ENCODE data around the gene COA1.
"Not testable (repeated sequence)": the region's sequence is repeated elsewhere in the genome, so short reads cannot be mapped to it uniquely, and the experiment has no call there.

The COA1 gene

GRCh38 chr7:43604251-43604650 is 125.1 kb downstream of the COA1 start:
- H3K27ac ChIP-seq (ENCODE audit: low read depth, low read length) = no peak overlapping the region
- no peak overlapping the region for H3K4me3 ChIP-seq (ENCODE audit: low read depth in 1 of 2, low read length in 2 of 2)
- no peak overlapping the region for H3K9ac ChIP-seq (ENCODE audit: low read depth in 1 of 2, low read length in 2 of 2)
- no peaks in the 10 kb centered on the region for H3K27me3 ChIP-seq (ENCODE audit: control insufficient read depth in 1 of 2, insufficient read depth in 2 of 2, low read length in 2 of 2)
- H3K36me3 ChIP-seq (ENCODE audit: control insufficient read depth in 1 of 2, insufficient read depth in 2 of 2, low read length in 2 of 2) = peaks cover 3 to 10% of the 10 kb centered on the region in 2 donors
- no peaks in the 10 kb centered on the region for H3K9me3 ChIP-seq (ENCODE audit: control insufficient read depth in 1 of 2, low read length in 2 of 2)
- H3K4me1 ChIP-seq (ENCODE audit: control insufficient read depth in 1 of 2, insufficient read depth in 2 of 2, low read length in 2 of 2) = no peaks in the 10 kb centered on the region

DNA sequence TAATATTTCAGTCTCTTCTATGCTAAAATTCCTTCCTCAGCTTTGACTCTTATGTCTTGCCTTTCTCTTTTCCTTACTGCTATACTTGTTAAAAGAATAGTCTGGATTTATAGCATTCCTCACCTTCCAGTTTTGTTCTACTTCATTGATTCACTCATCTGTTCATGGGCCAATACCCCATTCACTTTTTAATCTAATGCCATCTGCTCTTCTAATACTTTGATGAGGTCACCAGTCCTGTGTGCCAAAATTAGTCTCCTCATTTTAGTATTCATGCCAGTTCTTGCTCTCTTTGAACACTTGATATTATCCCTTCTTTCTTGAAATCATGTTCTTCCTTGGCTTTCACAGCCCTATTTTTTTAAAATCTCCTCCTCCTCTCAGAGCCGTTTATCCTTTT is 127.1 kb downstream of the COA1 start:
- Histone ChIP-seq H3K9ac (ENCODE audit: low read depth in 1 of 2, low read length in 2 of 2) (no peak overlapping the region), H3K4me1 (ENCODE audit: control insufficient read depth in 1 of 2, insufficient read depth in 2 of 2, low read length in 2 of 2) (no peaks in the 10 kb centered on the region), H3K9me3 (ENCODE audit: control insufficient read depth in 1 of 2, low read length in 2 of 2) (no peaks in the 10 kb centered on the region), H3K4me3 (ENCODE audit: low read depth in 1 of 2, low read length in 2 of 2) (no peak overlapping the region), H3K36me3 (ENCODE audit: control insufficient read depth in 1 of 2, insufficient read depth in 2 of 2, low read length in 2 of 2) (peaks cover 4 to 18% of the 10 kb centered on the region in 2 donors), H3K27me3 (ENCODE audit: control insufficient read depth in 1 of 2, insufficient read depth in 2 of 2, low read length in 2 of 2) (no peaks in the 10 kb centered on the region), H3K27ac (ENCODE audit: low read depth, low read length) (no peak overlapping the region)

DNA sequence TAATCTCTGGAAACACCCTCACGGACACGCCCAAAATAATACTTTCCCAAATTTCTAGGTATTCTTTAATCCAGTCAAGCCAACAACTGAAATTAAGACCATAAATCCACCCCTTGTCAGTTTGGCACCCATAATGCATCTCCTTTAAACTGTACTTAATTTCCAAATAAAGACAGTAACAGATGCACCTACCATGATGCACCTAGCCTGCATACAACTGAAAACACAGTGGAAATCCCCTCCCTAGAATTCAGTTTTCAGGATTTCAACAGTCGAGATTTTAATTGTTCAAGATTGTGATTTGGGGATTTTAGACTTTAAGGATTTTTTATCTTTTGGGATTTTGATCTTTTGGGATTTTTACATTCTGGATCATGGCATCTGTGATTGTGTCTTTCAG is 129.3 kb downstream of the COA1 start:
- Histone ChIP-seq H3K9me3 (ENCODE audit: control insufficient read depth in 1 of 2, low read length in 2 of 2) (no peaks in the 10 kb centered on the region), H3K27me3 (ENCODE audit: control insufficient read depth in 1 of 2, insufficient read depth in 2 of 2, low read length in 2 of 2) (no peaks in the 10 kb centered on the region), H3K4me1 (ENCODE audit: control insufficient read depth in 1 of 2, insufficient read depth in 2 of 2, low read length in 2 of 2) (no peaks in the 10 kb centered on the region), H3K9ac (ENCODE audit: low read depth in 1 of 2, low read length in 2 of 2) (no peak overlapping the region), H3K4me3 (ENCODE audit: low read depth in 1 of 2, low read length in 2 of 2) (no peak overlapping the region), H3K27ac (ENCODE audit: low read depth, low read length) (no peak overlapping the region), H3K36me3 (ENCODE audit: control insufficient read depth in 1 of 2, insufficient read depth in 2 of 2, low read length in 2 of 2) (peaks cover 4 to 27% of the 10 kb centered on the region in 2 donors)

DNA sequence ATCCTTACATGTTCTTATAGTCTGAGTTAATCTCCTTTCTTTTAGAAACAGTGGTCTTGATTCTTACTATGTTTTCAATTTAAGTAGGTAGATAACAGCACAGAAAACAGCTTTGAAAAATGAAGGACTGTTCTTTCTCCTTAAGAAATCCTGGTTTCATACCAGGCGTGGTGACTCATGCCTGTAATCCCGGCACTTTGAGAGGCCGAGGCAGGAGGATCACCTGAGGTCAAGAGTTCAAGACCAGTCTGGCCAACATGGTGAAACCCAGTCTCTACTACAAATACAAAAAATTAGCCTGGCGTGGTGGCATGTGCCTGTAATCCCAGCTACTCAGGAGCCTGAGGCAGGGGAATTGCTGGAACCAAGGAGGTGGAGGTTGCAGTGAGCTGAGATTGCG is 132.9 kb downstream of the COA1 start:
- H3K36me3 ChIP-seq (ENCODE audit: control insufficient read depth in 1 of 2, insufficient read depth in 2 of 2, low read length in 2 of 2) = peaks cover 4 to 27% of the 10 kb centered on the region in 2 donors
- not testable (repeated sequence) for H3K9ac ChIP-seq (ENCODE audit: low read depth in 1 of 2, low read length in 2 of 2); H3K4me3 ChIP-seq (ENCODE audit: low read depth in 1 of 2, low read length in 2 of 2); H3K27me3 ChIP-seq (ENCODE audit: control insufficient read depth in 1 of 2, insufficient read depth in 2 of 2, low read length in 2 of 2); H3K27ac ChIP-seq (ENCODE audit: low read depth, low read length); H3K4me1 ChIP-seq (ENCODE audit: control insufficient read depth in 1 of 2, insufficient read depth in 2 of 2, low read length in 2 of 2); H3K9me3 ChIP-seq (ENCODE audit: control insufficient read depth in 1 of 2, low read length in 2 of 2)

- Histone ChIP-seq H3K9ac (ENCODE audit: low read depth in 1 of 2, low read length in 2 of 2) (no peak overlapping the region), H3K4me3 (ENCODE audit: low read depth in 1 of 2, low read length in 2 of 2) (no peak overlapping the region), H3K36me3 (ENCODE audit: control insufficient read depth in 1 of 2, insufficient read depth in 2 of 2, low read length in 2 of 2) (peaks cover 2 to 17% of the 10 kb centered on the region in 2 donors), H3K27me3 (ENCODE audit: control insufficient read depth in 1 of 2, insufficient read depth in 2 of 2, low read length in 2 of 2) (no peaks in the 10 kb centered on the region), H3K27ac (ENCODE audit: low read depth, low read length) (no peak overlapping the region), H3K4me1 (ENCODE audit: control insufficient read depth in 1 of 2, insufficient read depth in 2 of 2, low read length in 2 of 2) (peaks cover 0 to 13% of the 10 kb centered on the region in 2 donors), H3K9me3 (ENCODE audit: control insufficient read depth in 1 of 2, low read length in 2 of 2) (no peaks in the 10 kb centered on the region)
Measured at GRCh38 chr7:43594020-43594419, 135.3 kb downstream of the COA1 start.

DNA sequence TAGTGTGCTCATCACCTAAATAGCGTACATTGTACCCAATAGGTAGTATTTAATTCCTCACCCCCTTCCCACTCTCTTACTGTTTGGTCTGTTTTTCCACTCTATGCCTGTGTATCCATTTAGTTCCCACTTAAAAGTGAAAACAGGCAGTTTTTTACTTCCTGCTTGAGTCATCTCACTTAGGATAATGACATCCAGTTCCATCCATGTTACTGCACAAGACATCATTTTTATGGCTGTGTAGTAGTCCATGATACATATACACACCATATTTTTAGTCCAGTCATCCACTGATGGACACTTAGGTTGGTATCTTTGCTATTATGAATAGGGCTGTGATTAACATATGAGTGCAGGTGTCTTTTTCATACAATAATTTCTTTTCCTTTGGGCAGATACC is 136.3 kb downstream of the COA1 start:
- Histone ChIP-seq H3K4me3 (ENCODE audit: low read depth in 1 of 2, low read length in 2 of 2) (no peak overlapping the region), H3K9me3 (ENCODE audit: control insufficient read depth in 1 of 2, low read length in 2 of 2) (no peaks in the 10 kb centered on the region), H3K4me1 (ENCODE audit: control insufficient read depth in 1 of 2, insufficient read depth in 2 of 2, low read length in 2 of 2) (peaks cover 8 to 17% of the 10 kb centered on the region in 2 donors), H3K9ac (ENCODE audit: low read depth in 1 of 2, low read length in 2 of 2) (no peak overlapping the region), H3K27ac (ENCODE audit: low read depth, low read length) (no peak overlapping the region), H3K27me3 (ENCODE audit: control insufficient read depth in 1 of 2, insufficient read depth in 2 of 2, low read length in 2 of 2) (no peaks in the 10 kb centered on the region), H3K36me3 (ENCODE audit: control insufficient read depth in 1 of 2, insufficient read depth in 2 of 2, low read length in 2 of 2) (peaks cover 0 to 11% of the 10 kb centered on the region in 2 donors)

GRCh38 chr7:43592326-43592725 is 137.0 kb downstream of the COA1 start:
- Histone ChIP-seq H3K27me3 (ENCODE audit: control insufficient read depth in 1 of 2, insufficient read depth in 2 of 2, low read length in 2 of 2) (no peaks in the 10 kb centered on the region), H3K9me3 (ENCODE audit: control insufficient read depth in 1 of 2, low read length in 2 of 2) (no peaks in the 10 kb centered on the region), H3K27ac (ENCODE audit: low read depth, low read length) (no peak overlapping the region), H3K4me1 (ENCODE audit: control insufficient read depth in 1 of 2, insufficient read depth in 2 of 2, low read length in 2 of 2) (peaks cover 8 to 18% of the 10 kb centered on the region in 2 donors), H3K9ac (ENCODE audit: low read depth in 1 of 2, low read length in 2 of 2) (no peak overlapping the region), H3K4me3 (ENCODE audit: low read depth in 1 of 2, low read length in 2 of 2) (no peak overlapping the region), H3K36me3 (ENCODE audit: control insufficient read depth in 1 of 2, insufficient read depth in 2 of 2, low read length in 2 of 2) (peaks cover 0 to 9% of the 10 kb centered on the region in 2 donors)

DNA sequence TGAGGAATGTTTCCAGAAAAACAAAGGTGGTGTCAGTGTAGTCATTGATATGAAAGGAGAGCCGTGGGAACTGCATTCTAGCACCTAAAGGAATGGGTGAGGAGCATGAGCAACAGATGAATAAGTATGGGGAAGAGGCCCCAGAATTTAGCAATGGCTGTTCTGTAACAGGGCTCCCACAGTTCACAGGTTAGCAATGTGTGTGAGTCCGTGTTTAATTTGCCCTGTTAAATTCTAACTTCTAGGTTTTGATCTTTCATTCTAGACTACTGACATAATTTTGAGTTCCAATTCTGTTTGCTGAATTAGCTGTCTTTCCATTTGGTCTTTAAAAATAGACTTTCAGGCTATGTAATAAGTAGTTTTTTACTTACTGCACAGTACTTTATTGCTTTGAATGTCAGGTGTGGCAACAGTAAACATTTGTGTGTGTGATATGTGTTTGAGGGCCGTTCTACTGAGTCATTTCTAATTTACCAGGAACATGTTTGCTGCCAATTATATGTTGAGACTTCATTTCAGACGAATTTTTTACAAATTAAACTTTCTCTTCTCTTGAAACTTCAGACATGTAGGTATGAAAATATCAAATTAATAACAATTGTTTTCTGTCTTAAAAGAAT is 137.7 kb downstream of the COA1 start:
- Histone ChIP-seq H3K27me3 (ENCODE audit: control insufficient read depth in 1 of 2, insufficient read depth in 2 of 2, low read length in 2 of 2) (no peaks in the 10 kb centered on the region), H3K27ac (ENCODE audit: low read depth, low read length) (no peak overlapping the region), H3K4me3 (ENCODE audit: low read depth in 1 of 2, low read length in 2 of 2) (no peak overlapping the region), H3K36me3 (ENCODE audit: control insufficient read depth in 1 of 2, insufficient read depth in 2 of 2, low read length in 2 of 2) (peaks cover 0 to 9% of the 10 kb centered on the region in 2 donors), H3K9me3 (ENCODE audit: control insufficient read depth in 1 of 2, low read length in 2 of 2) (no peaks in the 10 kb centered on the region), H3K4me1 (ENCODE audit: control insufficient read depth in 1 of 2, insufficient read depth in 2 of 2, low read length in 2 of 2) (peaks cover 8 to 20% of the 10 kb centered on the region in 2 donors), H3K9ac (ENCODE audit: low read depth in 1 of 2, low read length in 2 of 2) (no peak overlapping the region)

- Histone ChIP-seq H3K27me3 (ENCODE audit: control insufficient read depth in 1 of 2, insufficient read depth in 2 of 2, low read length in 2 of 2) (no peaks in the 10 kb centered on the region), H3K4me1 (ENCODE audit: control insufficient read depth in 1 of 2, insufficient read depth in 2 of 2, low read length in 2 of 2) (peaks cover 8 to 20% of the 10 kb centered on the region in 2 donors), H3K36me3 (ENCODE audit: control insufficient read depth in 1 of 2, insufficient read depth in 2 of 2, low read length in 2 of 2) (peaks cover 0 to 3% of the 10 kb centered on the region in 2 donors), H3K9me3 (ENCODE audit: control insufficient read depth in 1 of 2, low read length in 2 of 2) (no peaks in the 10 kb centered on the region), H3K9ac (ENCODE audit: low read depth in 1 of 2, low read length in 2 of 2) (no peak overlapping the region), H3K4me3 (ENCODE audit: low read depth in 1 of 2, low read length in 2 of 2) (no peak overlapping the region), H3K27ac (ENCODE audit: low read depth, low read length) (no peak overlapping the region)
Measured at GRCh38 chr7:43590862-43591557, 138.3 kb downstream of the COA1 start.

DNA sequence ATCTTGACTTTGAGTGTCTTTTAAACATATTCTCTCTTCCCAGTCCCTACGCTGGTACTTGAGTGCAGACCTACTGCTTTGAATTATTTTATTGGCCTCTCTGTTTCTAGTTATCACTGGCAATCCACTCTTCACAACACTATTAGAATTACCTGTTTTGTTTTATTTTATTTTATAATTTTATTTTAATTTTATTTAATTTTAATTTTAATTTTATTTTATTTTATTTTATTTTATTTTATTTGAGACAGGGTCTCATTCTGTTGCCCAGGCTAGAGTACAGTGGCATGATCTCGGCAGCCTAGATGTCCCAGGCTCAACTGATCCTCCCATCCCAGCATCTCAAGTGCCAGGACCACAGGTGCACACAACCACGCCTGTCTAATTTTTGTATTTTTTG is 139.6 kb downstream of the COA1 start:
- H3K4me3 ChIP-seq (ENCODE audit: low read depth in 1 of 2, low read length in 2 of 2) = no peak overlapping the region
- H3K9ac ChIP-seq (ENCODE audit: low read depth in 1 of 2, low read length in 2 of 2) = no peak overlapping the region
- no peak overlapping the region for H3K27ac ChIP-seq (ENCODE audit: low read depth, low read length)
- peaks cover 13 to 26% of the 10 kb centered on the region in 2 donors for H3K4me1 ChIP-seq (ENCODE audit: control insufficient read depth in 1 of 2, insufficient read depth in 2 of 2, low read length in 2 of 2)
- H3K36me3 ChIP-seq (ENCODE audit: control insufficient read depth in 1 of 2, insufficient read depth in 2 of 2, low read length in 2 of 2) = no peaks in the 10 kb centered on the region
- H3K27me3 ChIP-seq (ENCODE audit: control insufficient read depth in 1 of 2, insufficient read depth in 2 of 2, low read length in 2 of 2) = no peaks in the 10 kb centered on the region
- H3K9me3 ChIP-seq (ENCODE audit: control insufficient read depth in 1 of 2, low read length in 2 of 2) = no peaks in the 10 kb centered on the region

Data from duodenal mucosa (tissue), 2 donors.